Measurements from ENCODE around the gene CENPK.

DNA sequence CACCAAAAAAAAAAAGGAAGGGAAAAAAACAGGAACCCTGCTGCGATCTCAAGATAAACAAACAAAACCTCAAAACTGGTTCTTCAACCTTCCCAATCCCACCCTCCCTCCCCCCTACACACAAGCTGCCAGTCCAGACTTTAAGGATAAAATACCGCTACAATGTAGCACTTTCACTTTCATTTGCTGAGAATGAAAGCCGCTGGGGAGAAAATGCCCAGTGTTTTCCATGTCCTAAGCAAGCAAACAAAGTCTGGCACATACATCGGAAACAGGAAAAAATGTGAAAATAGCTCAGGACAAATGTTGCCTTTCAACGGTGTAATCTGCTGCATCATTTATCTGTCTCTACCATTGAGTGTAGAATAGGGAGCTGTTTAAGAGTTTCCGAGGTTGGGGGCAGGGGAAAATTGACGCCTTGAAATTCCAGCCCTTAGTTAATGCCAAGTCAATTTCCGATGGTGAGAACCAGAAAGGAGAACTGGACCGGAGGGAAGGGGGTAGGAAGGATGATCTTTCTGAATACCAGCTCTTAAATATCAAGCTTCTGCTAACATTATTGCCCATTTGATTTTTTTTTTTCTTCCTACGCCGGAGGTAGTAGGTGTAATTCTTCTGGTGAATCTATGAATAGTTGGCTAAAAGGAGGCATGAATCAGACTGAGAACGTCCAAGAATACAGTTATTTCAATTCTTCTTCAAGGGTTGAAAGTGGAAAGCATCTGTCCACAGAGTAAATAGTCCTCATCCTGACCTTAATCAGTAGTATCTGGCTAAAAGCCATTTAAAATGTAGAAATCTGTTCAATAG, 80.0 kb downstream of the CENPK start:
- TF ChIP-seq CTCF (IDR thresholded peaks at IDR 0.05) (no peak), POLR2A (IDR thresholded peaks at IDR 0.05) (no peak), POLR2AphosphoS5 (IDR thresholded peaks at IDR 0.05; ENCODE audit: insufficient read depth in 1 of 2, low read depth in 1 of 2) (no peak)

Measured in vagina (tissue), 2 donors.